NK-92 (cell line): ENCODE data around the gene FBXO15.

Experiments
- DNase-seq: peaks from one replicate; lab custom pipeline; 2025; ENCODE audit not compliant: unreplicated experiment; lab: John Stamatoyannopoulos, UW

FBXO15 gene, protein sequence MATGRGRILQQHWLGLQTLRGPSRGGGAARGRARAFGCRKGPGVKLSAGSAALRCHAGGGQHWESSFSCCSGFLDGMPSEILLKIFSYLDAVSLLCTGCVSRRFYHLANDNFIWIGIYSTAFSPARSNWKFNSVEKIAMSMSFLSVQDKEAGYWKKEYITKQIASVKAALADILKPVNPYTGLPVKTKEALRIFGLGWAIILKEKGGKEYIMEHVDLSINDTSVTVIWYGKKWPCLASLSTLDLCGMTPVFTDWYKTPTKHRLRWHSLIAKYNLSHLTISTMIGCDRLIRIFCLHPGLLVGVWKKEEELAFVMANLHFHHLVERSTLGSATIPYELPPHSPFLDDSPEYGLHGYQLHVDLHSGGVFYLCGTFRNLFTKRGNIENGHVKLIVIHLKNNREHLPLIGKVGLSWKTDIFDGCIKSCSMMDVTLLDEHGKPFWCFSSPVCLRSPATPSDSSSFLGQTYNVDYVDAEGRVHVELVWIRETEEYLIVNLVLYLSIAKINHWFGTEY

DNA sequence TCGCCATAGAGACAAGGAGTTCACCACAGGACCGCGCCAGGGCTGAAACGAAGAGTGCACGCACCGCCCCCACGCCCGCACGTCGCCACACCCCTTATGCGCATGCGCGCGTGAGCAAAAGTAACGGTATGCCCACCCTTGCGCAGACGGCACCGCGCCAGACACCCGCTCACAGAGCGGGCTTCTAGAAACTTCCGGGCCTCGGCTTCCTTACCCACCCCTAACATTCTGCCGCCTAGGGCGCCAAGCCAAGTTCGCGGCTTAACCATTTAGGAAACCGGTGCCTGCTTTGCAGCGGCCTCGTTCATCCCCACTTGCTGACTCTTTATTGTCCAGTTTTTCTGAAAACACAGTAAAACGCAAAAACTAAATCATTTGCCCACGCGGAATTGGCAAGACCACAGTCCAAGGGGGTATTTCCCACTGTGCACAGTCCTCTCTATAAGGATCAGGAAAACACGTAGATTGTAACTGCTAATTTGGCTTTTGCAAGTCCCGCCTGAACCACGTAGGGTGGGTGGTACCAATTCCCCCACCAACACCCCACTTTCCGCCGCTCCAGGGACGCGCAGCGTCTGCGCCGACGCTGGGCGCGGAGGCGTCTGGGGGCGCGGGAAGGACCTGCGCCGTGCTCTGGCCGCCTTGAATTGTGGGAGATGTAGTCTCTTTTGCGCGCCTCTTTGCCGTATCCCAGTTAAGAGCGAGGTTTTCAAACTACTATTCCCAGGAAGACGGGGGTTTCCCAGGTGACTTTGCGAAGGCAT is at the start of gene FBXO15, which contains the start of gene TIMM21:
Gene FBXO15 (minus strand): TSS at position 56 of the 764 bp plus-strand sequence. CDS start 49 bp downstream, at position 7.
Gene TIMM21 (plus strand): TSS at position 745 of the 764 bp plus-strand sequence. CDS start 286 bp downstream, outside the sequence.
- DNase-seq = peak; percentile 63

DNA sequence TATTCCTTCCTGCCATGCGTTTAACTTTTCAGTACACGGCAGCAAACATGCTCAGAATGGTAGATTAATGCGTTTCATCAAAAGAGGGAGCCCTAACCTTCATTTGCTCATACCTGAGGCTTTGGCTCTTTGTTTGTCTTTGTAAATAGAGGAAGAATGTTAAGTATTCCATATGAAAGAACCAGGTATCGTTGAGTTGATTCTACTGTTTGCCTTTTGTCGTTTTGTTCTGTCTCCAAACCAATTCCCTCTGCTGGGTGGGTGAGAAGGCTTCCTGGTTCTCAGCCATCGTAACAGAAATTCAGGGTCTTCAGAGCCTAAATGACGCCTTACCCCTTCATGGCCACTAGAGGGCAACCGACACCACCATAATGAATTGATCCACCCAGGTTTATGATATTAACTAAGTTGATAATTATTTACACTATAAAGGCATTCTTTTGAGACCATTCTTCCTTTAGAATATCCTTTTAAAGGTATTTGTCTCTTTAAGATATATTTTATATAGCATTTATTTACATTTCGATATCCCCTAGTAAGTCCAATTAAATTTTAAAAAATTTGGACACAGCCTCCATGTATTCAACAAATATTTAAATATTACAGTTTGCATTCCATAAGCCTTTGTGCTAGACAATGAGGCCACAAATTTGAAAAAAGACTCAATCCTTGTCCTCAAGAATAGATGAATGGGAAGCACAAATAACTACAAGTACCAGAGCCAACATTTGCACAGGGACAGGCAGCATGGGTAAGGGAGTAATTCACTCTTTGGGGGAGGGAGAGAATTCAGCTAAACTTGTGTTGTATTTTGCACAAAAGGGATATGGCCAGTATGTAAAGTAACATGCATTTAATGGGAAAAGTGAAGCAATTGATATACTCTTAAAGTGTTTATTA is 48.8 kb upstream of the FBXO15 start:
- no peak for DNase-seq

DNA sequence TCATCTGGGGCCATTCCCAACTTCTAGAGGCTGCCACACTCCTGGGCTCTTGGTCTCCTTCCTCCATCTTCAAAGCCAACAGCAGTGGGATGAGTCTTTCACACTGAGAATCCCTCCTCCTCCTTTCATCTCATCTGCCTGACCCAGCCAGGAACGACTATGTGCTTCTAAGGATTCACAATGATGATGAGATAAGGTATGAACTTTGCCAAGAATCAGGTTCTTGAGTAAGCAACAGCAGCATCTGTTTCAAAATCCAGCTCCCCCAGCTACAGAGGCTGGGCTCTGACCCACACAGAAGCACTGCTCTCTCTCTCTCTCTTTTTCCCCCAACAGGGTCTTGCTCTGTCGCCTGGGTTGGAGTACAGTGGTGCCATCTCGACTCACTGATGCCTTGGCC is 47.1 kb upstream of the FBXO15 start:
- DNase-seq = no peak

DNA sequence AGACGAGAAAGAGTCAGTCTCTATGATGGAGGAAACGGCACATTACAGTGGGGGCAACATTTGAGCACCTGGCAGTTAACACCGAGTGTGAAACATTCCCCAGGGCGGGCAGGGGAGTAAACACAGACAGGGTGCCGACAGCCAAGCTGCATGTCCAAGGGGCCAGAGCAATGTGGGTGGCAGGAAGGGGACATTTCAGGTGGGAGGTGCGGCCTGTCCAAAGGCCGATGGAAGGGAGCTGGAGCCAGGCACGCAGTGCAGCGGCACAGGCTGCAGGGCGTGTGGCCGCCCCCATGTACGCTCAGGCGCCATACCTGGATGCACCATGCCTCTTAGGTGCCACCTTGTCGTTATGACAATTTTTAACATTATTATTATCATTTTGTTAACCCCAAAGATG is 43.9 kb upstream of the FBXO15 start:
- DNase-seq = no peak

DNA sequence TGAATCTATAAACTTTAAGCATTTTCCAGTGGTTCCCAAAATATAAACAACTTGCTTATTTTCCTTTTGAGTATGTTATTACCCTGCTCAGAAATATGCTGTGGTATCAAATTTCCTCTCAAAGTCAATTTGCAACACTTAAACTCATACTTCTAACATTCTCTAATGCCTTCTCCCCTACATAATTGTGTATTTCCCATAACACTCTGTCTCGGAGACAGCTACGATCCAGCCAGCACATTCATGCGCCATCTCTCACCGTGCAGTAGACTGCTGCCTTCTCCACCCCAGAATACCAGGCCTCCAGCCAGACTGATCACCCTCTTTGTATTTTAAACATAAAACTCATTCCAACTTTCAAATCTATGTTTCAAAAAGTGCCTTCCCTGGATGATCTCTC is 42.5 kb upstream of the FBXO15 start:
- no peak for DNase-seq

DNA sequence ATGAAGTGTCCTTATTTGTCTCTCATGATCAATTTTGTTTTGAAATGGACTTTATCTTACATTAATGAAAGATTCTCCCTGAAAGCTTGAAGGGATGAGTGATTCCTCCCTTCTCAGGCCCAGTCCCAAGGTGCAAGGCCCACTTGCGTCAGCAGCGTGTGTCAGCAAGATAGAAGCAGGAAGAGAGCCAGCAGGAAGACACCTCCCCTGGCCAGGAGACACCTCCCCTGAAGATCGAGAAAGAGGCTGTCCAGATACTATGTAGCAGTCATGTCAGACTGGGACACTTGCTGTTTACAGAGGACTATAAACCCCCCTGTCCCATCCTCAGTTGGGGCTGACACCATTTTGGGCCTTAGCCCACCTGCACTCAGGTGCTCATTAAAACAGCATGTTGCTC is 39.0 kb upstream of the FBXO15 start:
- no peak for DNase-seq

DNA sequence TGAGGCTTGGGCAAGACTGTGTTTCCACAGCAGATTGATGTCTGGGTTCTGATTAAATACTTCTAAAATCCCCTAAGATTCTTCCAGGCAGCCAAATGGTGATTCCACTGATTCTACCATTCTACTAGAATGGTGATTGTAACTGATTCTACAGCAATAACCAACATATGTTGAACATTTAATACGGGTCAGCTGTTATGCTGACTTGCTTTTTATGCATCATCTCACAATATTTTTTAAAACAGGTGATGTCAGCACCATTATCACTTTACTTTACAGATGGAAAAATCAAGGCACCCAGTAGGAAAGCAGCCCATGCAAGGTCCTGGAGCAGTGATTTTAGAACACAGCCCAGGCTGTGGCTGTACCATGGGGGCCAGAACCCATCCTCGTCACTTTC is 38.2 kb upstream of the FBXO15 start:
- DNase-seq = no peak

DNA sequence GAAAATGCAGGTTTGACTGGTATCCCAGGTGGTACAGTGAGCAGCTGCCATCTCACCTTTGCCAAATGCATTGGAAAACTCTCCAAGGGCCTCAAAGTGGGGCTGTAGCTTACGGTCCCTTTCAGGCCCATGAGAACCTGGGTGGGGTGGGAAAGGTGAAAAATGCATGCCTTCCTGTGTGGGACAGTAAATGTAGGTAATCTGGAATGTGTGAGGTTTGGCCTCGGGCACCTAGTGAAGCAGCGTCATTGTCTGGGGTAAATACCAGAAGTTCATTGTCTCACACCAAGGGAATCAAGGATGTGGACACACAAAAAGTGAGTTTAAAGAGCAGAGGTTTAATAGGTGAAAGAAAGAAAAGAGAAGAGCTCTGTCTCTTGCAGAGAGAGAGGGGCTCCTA is 37.2 kb upstream of the FBXO15 start:
- no peak for DNase-seq

DNA sequence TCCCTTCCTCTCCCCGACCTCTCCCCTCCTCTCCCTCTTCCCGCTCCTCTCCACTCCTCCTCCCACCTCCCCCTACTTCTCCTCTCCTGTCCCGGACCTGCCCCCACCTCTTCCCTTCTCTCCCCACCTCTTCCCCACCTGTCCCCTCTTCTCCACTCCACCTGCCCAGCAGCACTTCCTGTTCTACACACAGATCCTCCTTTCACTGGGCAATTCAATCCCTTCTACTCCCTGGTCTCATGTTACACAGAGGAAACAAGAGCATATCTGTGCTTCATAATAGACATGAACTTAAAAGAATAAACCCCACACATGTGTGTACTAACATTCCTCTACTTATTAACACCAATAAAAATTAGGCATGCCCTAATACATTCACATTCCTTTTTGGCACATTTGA is 35.5 kb upstream of the FBXO15 start:
- DNase-seq = no peak

DNA sequence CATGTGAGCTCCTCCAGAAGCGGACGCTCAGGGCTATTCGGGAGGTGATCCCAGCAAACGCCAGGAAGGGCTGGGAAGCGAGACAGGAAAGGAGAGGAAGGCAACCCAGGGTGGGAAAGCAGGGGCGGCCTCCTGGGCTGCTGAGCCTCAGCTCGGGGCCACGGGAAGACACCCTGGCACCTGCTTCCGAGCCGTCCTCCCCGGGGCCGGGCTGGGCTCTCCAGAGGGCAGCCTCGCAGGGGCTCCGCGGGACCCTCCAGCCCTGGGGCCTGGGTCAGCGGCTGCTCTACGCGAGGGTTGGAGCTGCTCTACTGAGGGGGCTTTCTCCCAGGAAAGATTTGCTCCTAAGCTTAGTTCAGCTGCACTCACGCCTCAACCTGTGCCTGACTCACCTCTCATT is 34.7 kb upstream of the FBXO15 start:
- DNase-seq = no peak

DNA sequence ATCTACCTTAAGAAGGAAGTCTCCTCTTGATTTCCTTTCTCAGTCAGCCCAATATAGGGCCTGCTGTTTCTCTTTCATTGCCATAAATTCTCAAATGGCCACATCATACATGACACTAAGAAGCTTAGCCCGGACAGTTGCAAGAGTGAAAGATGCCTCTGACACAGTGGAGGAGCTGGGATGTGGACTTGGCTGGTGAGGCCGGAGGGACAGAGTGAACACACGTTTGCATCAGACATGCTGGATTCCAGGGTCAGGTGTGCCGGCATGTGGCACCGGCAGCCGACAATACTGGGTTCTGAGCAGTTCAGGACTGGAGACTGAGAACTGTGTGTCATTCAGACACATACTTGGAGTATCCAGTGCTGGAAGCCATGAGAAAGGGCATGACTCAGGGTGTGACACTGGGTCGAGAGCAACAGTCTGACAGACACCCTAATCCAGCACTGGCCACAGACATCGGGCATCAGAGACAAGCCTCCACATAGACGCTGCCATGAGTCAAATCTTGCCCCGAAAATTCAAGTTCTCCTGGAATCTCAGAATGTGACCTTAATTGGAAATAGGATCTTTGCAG is 32.1 kb upstream of the FBXO15 start:
- DNase-seq = no peak

DNA sequence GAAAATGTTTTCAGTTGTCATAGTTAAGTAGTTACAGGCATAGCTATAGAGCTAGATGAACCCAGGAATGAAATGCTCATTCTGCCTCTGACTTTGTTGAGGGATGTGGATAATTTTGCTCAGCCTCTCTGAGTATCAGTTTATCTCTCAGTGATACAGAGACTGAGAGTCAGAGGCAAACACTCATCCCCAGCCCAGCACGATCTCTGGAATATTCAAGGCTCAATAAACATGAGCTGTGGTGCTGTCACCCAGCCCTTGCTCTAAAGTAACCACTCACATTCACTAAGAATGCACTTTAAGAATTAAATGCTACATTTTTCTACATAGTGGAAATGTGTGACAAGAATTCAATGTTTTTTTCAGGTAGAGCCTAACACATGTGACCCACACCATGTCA is 31.2 kb upstream of the FBXO15 start:
- no peak for DNase-seq

DNA sequence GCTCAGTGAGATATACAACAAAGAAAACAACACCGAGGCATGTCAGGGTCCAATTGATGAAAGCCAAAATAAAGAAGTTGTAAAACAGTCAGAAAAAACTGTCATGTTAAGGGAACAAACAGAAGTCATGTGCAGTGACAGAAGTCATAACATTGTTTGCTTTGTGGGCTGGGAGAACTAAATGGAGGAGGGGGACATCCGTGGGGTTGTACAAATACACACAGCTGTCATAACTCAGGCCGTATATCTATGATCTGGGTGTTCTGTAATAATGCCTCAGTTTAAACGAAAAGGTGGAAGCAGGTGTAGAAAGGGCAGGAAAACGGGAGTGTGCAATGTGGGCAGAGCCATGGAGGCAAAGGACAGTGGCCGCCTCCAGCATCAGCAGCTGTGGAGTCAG is 28.0 kb upstream of the FBXO15 start:
- DNase-seq = no peak

DNA sequence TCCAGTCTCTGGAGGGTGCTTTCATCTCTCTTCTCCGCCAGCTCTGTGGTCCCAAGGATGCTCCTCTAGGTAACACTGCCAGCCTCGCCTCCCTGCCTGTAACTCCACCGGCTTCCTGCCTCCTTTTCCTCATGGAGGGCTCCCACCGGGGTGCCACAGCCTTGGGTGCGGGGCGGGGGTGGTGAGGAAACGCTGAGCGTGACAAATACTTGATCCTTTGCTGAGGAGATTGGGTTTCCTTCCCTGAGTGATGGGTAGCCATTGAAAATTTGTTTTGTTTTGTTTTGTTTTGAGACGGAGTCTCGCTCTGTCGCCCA is 25.8 kb upstream of the FBXO15 start:
- no peak for DNase-seq

DNA sequence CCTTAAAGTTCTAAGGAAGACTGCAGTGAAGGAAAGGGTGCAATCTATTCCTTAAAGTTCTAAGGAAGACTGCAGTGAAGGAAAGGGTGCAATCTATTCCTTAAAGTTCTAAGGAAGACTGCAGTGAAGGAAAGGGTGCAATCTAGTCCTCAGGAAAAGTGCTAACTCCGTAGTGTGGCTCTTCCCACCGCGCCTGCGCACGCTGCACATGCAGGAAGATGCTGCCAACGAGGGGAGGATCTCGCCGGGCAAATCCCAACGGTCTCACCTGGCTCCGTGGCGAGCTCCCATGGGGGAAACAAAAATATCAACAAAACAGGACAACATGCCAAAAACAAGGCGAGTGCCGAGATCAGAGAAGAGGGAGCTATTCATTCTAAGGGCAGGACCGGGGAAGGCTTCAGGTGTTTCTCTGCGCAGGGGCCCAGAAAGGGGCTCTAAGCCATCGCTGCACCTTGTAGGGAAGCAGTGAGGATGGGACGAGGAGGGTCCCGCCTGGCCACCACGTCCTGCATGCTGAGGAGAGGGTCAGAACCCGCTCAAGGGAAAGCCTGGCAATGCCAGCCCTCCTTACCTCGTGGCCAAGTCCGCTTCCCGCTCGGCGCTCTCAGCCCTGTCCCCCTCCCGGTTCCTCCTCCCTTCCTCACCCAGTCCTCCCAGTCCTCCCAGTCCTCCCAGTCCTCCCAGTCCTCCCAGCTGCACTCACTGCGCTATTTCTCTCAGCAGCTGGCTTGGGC is 25.2 kb upstream of the FBXO15 start:
- no peak for DNase-seq

DNA sequence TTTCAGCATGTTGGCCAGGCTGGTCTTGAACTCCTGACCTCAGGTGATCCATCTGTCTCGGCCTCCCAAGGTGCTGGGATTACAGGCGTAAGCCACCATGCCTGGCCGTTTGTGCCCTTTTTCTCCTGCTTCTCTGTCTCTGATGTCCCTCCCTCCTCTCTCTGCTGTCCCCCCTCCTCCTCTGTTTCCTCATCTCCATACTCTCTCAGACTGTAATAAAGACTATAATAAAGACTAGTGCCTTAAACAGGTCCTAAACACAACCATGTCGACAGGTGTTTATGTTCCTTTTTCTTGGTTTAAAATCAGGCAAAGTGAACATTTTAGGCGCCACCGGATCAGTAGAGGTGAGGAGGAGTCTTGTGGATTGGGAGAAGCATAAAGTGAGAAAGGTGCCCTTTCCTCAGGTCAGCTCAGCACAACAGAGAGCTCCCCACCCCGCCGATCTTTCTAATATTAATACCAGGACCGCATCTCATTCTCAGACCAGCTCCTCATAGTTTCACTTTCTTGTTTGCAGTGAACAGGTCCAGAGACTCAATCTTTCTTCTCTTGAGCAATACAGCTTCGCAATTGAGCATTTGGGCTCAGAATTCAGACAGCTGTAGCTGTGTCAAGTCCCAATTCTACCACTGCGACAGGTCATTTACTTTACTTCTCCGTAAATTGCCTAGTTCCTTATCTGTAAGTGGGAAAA is 24.4 kb upstream of the FBXO15 start:
- no peak for DNase-seq

DNA sequence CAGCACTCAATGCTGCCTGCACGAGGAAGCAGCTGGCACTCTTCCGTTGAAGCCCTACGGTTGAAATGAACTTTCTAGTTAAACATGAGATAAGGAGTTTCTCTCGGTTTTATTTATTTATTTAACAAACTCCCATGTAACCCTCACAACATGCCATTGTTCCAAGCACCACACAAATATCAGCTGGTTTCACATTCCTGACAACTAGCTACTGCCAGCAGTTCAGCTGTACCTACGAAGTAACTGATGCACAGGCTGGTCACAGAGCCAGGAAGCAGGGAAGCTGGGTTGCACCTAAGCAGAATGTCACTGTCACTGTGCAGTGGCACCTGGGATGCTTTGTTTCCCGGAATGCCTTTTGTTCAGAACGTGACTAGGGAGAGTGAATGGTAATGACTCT is 18.8 kb upstream of the FBXO15 start:
- DNase-seq = no peak

DNA sequence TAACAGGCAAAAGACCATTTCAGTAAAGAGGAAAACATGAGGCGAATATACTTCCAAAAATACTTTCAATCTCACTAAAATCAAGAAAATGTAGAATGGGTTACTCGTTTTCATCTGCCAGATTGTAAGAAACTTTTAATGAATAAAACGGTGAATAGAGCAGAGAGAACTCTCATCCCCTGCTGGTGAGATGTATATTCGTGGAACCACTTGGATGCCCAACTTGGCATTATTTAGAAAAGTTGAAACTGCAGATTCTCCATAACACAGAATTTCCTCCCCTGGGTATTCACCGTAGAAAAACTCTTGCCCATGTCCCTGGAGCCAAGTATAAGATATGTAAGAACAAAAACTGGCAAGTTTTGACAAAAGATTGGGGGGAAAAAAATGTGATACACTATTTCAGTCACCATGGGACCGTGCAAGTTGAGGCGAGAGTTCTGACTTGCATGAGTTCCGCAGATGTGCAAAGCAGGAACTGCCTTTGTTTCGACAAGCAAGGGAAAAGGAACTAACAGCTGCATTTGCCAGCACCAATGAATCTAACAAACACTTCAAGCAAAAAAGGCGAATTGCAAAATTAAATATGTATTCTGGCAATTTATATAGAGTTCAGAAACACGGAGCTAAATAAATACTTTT is 15.5 kb upstream of the FBXO15 start:
- DNase-seq = no peak

DNA sequence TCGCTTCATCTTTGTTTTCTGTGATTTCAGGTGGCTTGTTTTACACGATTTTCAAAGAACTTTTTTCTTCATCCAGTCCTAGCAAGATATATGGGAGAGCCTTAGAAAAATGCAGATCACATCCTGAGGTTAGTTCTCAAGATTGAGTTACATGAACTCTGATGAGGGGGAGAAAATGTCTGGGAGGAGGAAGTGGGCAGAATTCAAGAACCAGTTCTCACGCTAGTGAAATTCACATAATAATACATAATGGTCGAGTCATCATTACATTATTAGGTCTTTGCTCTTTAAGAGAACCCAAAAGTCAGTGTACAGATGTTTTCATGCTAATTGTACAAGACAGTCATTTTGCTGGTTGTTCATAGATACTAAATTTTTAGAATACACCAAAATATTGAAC is 7.6 kb upstream of the FBXO15 start:
- DNase-seq = no peak
